Lower leg skin (tissue), 3 donors: ENCODE data around the gene WDTC1.

Experiments used
- POLR2A ChIP-seq, 2 donors: fragments of 450-650 bp; IDR thresholded peaks; one replicate each; pipeline ENCODE4 v1.6.1; 2016 to 2017; ENCODE audit warnings: antibody characterized with exemption in 2 of 2, mild to moderate bottlenecking in 1 of 2, moderate library complexity in 1 of 2
- TF ChIP-seq, protein P1 (sequence below), 3 donors: fragments of 450-650 bp; IDR thresholded peaks; one replicate each; pipeline ENCODE4 v1.5.1; 2016; ENCODE audit warnings: antibody characterized with exemption in 3 of 3, mild to moderate bottlenecking in 3 of 3, moderate library complexity in 2 of 3

DNA sequence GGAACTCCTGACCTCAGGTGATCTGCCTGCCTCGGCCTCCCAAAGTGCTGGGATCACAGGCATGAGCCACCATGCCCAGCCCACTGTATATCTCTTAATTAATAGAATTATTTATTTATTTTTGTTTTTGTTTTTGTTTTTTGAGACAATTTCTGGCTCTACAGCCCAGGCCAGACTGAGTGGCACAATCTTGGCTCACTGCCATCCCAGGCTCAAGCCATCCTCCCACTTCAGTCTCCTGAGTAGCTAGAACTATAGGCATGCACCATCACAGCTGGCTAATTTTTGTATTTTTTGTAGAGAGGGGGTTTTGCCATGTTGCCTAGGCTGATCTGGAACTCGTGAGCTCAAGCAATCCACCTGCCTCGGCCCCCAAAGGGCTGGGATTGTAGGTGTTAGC lies 15.7 kb upstream of the WDTC1 start:
- TF ChIP-seq POLR2A (IDR thresholded peaks at IDR 0.05): no peak
- TF ChIP-seq, protein P1, sequence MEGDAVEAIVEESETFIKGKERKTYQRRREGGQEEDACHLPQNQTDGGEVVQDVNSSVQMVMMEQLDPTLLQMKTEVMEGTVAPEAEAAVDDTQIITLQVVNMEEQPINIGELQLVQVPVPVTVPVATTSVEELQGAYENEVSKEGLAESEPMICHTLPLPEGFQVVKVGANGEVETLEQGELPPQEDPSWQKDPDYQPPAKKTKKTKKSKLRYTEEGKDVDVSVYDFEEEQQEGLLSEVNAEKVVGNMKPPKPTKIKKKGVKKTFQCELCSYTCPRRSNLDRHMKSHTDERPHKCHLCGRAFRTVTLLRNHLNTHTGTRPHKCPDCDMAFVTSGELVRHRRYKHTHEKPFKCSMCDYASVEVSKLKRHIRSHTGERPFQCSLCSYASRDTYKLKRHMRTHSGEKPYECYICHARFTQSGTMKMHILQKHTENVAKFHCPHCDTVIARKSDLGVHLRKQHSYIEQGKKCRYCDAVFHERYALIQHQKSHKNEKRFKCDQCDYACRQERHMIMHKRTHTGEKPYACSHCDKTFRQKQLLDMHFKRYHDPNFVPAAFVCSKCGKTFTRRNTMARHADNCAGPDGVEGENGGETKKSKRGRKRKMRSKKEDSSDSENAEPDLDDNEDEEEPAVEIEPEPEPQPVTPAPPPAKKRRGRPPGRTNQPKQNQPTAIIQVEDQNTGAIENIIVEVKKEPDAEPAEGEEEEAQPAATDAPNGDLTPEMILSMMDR (IDR thresholded peaks at IDR 0.05): no peak
